Lower leg skin (tissue), 4 donors: ENCODE data around the gene NLRP9. TPM values are rescaled to one million over a fixed set of nuclear protein-coding genes. Genes with fewer than 3 reads are reported as not detected.
A peak's percentile ranks its signal among the peaks of the same experiment; 100 is the strongest.

Experiments used
- DNase-seq, 2 donors: peaks; one replicate each; pipeline ENCODE4 v3.0.0-alpha.2; 2019; ENCODE audit warnings: low spot score in 2 of 2
- H3K4me3 ChIP-seq: fragments of 200-600 bp; sonication (generic); 2 replicates; pipeline ENCODE4 v1.5.1; 2017; ENCODE audit warnings: mild to moderate bottlenecking, low read depth; ENCODE audit not compliant: poor library complexity, severe bottlenecking
- POLR2A ChIP-seq, 2 donors: fragments of 450-650 bp; IDR thresholded peaks; one replicate each; pipeline ENCODE4 v1.6.1; 2016 to 2017; ENCODE audit warnings: antibody characterized with exemption in 2 of 2, mild to moderate bottlenecking in 1 of 2, moderate library complexity in 1 of 2
- WGBS, 2 donors: methylation state at CpG; one replicate each; pipeline ENCODE4 v1.1.5; 2018; 5-methylcytosine and 5-hydroxymethylcytosine counted together
- intact Hi-C: fragments of 100-400 bp; cut with DNase I; formaldehyde crosslinking; loops from one replicate; pipeline ENCODE4 v1.15.0; 2023; ENCODE audit warnings: low total_unique reads
- total RNA-seq, 4 donors: library from RNA; depleted of rRNA; stranded (reverse); fragments of >200 nt; gene quantifications; one replicate each; pipeline ENCODE4 v1.1.0, GENCODE V29; 2016
- TF ChIP-seq, protein P1 (sequence below), 3 donors: fragments of 450-650 bp; IDR thresholded peaks; one replicate each; pipeline ENCODE4 v1.5.1; 2016; ENCODE audit warnings: antibody characterized with exemption in 3 of 3, mild to moderate bottlenecking in 3 of 3, moderate library complexity in 2 of 3

NLRP9 gene
- total RNA-seq, 4 donors from 2014 or later = not detected

DNA sequence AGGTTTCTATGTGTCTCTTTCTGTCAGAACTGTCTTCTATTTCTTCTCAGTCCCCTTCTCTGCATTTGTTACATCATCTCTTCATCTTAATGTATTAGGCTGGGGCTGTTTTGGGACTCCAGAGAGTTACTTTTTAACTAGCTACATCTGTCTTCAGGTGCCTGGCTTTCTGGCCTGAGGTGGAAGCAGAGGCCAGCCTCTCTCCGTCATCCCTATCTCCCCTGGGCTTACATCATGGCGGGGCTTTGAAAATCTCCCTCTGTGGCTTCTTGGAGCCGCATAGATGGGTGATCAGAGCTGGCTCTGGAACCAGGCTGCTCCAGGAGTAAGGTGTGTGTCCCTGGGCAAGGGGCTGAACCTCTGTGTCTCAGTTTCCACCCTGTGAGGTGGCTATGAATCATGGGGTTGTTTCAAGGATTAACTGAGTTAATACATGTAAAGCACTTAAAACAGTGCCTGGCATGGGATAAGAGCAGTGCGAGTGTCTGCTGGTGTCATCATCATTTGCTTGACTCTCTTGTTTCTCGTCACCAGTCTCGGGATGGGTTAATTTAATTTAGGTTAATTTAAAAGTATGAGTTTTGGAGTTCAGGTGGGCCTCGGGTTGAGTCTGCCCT lies 61.2 kb downstream of the NLRP9 start:
- intact Hi-C loops = no loop called here
- DNase-seq = no peak
- 71 to 75% methylated on average over 7 of the region's 7 CpGs for WGBS, 2 donors

DNA sequence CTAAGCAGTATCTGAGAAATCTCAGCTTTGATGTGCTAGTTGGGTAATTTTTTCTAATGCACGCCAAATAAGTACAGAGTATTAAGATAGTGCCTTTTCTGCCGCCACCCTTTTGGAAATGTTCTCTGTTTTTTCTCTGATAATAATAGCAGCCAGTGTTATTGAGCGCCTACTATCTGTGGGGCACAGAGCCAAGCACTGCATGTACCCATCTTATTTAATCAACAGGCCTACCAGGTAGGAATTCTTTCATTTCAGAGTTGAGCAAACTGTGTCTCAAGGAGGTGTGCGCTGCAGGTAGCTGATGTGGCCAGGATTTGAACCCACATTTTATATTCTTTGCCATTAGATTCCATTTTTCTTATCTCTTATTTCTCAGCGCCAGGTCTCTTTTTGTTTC lies 61.8 kb downstream of the NLRP9 start:
- intact Hi-C loops = no loop called here
- TF ChIP-seq, protein P1, sequence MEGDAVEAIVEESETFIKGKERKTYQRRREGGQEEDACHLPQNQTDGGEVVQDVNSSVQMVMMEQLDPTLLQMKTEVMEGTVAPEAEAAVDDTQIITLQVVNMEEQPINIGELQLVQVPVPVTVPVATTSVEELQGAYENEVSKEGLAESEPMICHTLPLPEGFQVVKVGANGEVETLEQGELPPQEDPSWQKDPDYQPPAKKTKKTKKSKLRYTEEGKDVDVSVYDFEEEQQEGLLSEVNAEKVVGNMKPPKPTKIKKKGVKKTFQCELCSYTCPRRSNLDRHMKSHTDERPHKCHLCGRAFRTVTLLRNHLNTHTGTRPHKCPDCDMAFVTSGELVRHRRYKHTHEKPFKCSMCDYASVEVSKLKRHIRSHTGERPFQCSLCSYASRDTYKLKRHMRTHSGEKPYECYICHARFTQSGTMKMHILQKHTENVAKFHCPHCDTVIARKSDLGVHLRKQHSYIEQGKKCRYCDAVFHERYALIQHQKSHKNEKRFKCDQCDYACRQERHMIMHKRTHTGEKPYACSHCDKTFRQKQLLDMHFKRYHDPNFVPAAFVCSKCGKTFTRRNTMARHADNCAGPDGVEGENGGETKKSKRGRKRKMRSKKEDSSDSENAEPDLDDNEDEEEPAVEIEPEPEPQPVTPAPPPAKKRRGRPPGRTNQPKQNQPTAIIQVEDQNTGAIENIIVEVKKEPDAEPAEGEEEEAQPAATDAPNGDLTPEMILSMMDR (IDR thresholded peaks at IDR 0.05) = no peak
- no peak for TF ChIP-seq POLR2A (IDR thresholded peaks at IDR 0.05)
- H3K4me3 ChIP-seq = no peak overlapping the region
- no peak for DNase-seq
- WGBS, 2 donors = 51 to 58% methylated on average over 5 of the region's 5 CpGs

More for the DNA sequence above, 61.2 kb downstream of the NLRP9 start:
- no peak overlapping the region for H3K4me3 ChIP-seq
- no peak for TF ChIP-seq POLR2A (IDR thresholded peaks at IDR 0.05)
- TF ChIP-seq, protein P1 (IDR thresholded peaks at IDR 0.05) = no peak

DNA sequence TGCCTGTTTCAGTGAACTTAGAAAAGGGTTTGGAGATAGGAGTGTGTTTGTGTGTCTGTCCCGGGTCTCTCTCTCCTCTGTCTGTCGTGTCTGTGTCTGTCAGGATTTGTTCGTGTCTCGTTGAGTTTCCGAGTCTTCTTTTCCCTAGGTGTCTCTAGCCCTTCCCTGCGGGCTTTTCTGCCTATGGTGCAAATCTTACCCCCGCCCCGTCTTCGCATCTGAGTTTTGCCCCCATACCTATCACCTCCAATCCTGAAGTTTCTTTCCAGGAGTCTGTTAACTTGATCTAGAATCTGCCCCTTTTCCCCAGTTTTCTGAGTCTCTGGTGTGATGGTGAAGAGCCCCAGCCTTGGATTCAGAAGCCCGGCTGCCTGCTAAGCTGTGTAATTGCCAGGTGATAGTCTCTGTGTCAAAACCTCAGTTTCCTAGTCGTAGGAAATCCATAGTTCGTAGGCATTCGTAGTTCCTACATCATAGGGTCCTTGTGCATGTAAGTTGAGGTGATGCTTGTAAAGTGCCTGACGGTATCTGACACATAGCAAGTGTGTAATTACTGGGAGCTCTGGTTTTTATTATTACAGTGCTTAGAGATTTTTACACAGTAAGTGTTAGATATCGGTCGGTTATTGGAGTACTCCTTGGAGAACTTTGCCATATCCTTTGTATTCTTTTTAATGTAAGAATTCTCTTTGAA lies 62.4 kb downstream of the NLRP9 start:
- H3K4me3 ChIP-seq = peak overlapping the region; percentile 97
- no peak for DNase-seq
- TF ChIP-seq POLR2A (IDR thresholded peaks at IDR 0.05) = no peak
- TF ChIP-seq, protein P1 (IDR thresholded peaks at IDR 0.05) = no peak
- intact Hi-C loops = no loop called here
- 10 to 11% methylated on average over 16 of the region's 16 CpGs for WGBS, 2 donors

DNA sequence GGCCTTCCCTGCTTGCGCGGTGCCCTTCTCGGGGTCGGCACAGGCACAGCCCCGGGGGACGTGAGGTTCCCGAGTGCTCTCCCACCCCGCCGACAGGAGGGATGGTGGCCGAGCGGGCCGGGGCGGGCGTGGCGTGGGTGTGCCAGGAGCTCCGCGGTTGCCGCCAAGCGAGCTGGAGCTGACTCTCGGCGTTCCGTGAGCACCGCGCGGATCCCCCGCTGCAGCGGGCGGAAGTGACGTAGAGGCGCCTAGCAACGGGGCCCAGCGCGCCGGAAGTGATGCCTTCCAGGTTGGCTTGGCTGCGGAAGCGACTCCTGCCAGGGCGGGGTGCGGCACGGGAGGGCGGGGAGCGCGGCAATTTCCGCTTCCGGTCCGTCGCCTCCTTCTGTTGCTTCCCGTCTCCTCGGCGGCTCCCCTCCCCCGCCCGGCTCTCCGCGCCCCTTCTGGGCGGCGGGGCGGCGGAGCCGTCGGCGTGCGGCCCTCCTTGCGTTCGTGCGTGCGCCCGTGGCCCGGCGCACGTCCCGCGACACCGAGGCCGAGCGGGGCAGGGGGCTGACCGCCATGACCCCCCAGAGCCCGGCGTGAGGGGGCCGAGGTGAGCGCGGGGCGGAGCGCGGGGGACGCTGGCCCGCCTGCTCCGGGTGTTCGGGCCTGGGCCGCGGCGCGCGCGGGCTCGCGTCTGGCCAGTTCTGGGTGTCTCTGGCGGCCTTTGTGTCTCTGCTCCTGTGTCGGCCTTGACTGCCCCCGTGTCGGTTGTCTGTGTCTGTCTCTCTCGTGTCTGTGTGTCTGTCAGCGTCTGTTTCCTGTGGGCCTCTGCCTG lies 63.2 kb downstream of the NLRP9 start, which contains the start of gene EPN1:
Gene EPN1 (plus strand): TSS at position 386 of the 820 bp plus-strand sequence. CDS start 3,402 bp downstream, outside the sequence.
- TF ChIP-seq POLR2A (IDR thresholded peaks at IDR 0.05) = no peak
- H3K4me3 ChIP-seq = peak within 1 kb of the TSS; percentile 97
- intact Hi-C loops = loop anchor here (5.0 kb wide), 1 partner anchor 832 kb away; the partner anchor contains the start of gene ZNF471
- WGBS, 2 donors = 0 to 1% methylated on average over 46 to 75 of the region's 101 CpGs
- peak; percentile 95 to 99 for DNase-seq

DNA sequence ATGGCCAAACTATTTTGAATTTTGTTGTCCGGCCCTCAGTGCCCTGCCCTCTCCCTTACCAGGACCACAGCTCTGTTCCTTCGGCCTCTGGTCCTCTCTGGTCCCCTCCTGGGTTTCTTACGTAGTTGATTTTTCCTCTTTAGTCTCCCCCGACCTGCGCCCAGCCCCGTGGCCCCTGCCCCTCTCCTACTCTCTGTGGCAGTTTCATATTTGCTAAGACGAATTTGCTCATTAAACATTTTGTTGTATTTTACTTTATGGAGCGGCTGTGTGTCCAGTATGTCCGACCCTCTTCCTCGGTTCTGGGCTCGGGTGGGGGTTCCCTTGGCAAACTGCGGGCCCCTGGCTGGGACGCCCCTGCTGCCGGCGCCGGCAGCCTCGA lies 63.8 kb downstream of the NLRP9 start:
- no peak for DNase-seq
- intact Hi-C loops = loop anchor here (5.0 kb wide), 1 partner anchor 833 kb away; the partner anchor contains the start of gene ZNF471
- peak overlapping the region; percentile 97 for H3K4me3 ChIP-seq
- TF ChIP-seq, protein P1 (IDR thresholded peaks at IDR 0.05) = no peak
- no peak for TF ChIP-seq POLR2A (IDR thresholded peaks at IDR 0.05)
- WGBS, 2 donors = 22% methylated on average over 17 of the region's 17 CpGs

DNA sequence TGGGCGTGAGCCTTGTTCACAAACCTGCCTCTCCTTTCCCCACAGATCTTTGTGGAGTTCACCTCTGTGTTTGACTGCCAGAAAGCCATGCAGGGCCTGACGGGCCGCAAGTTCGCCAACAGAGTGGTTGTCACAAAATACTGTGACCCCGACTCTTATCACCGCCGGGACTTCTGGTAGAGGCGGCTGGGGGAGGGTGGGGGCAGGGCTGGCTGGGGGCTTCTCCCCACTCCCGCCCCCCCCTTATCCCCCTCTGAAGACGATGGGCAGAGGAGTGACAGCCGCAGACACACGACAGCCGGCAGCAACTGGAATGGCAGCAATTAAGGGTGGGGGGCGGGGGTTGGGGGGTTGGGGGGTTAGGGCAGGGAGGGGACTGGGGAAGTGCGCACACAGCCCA lies 64.3 kb downstream of the NLRP9 start:
- TF ChIP-seq, protein P1 (IDR thresholded peaks at IDR 0.05) = no peak
- no peak for TF ChIP-seq POLR2A (IDR thresholded peaks at IDR 0.05)
- no peak for DNase-seq
- intact Hi-C loops = loop anchor here (5.0 kb wide), 1 partner anchor 833 kb away; the partner anchor contains the start of gene ZNF471
- WGBS, 2 donors = 75 to 76% methylated on average over 15 of the region's 15 CpGs
- H3K4me3 ChIP-seq = no peak overlapping the region
